IMR-90 (cell line): Measurements from ENCODE around the gene IL34. TPM values are rescaled to one million over a fixed set of nuclear protein-coding genes. Genes with fewer than 3 reads are reported as not detected.

Experiments
- ATAC-seq: fragments of 200-7000 bp; cut with Tn5 transposase; 2 replicates; pipeline ENCODE4 v1.9.1; 2020; ENCODE audit warnings: low read depth, mild to moderate bottlenecking, moderate library complexity
- BruUV-seq: library from RNA; stranded (reverse); fragments of 400-500 nt; replicated peaks from 2 replicates; lab custom pipeline; 2021; lab: Mats Ljungman, UMichigan
- CTCF ChIA-PET: fragments of 300-600 bp; formaldehyde crosslinking; extraction: SDS; loops from one replicate; lab custom pipeline; 2021; ENCODE audit warnings: antibody characterized with exemption; lab: Yijun Ruan, JAX
- POLR2A ChIA-PET: fragments of 300-600 bp; sonication (Branson Sonifier 250); formaldehyde crosslinking; loops from one replicate; lab custom pipeline; 2022; ENCODE audit warnings: antibody characterized with exemption; ENCODE audit not compliant: unreplicated experiment; lab: Charles Lee
- DNase-seq: peaks from one replicate; pipeline ENCODE4 v3.0.0; 2013
- H2AFZ ChIP-seq: replicated peaks from 2 replicates; pipeline ENCODE3; 2013; ENCODE audit warnings: low read length, mild to moderate bottlenecking; ENCODE audit not compliant: poor library complexity
- H2AK5ac ChIP-seq: 2 replicates; pipeline ENCODE4 v1.6.1; 2013; ENCODE audit warnings: low read depth, low read length, inconsistent platforms
- H2AK9ac ChIP-seq: replicated peaks from 2 replicates; pipeline ENCODE3; 2013; ENCODE audit warnings: mild to moderate bottlenecking, low read depth, low read length, moderate library complexity; ENCODE audit not compliant: poor library complexity
- H2BK120ac ChIP-seq: 2 replicates; pipeline ENCODE4 v1.6.1; 2013; ENCODE audit warnings: low read depth, low read length, inconsistent platforms
- H2BK15ac ChIP-seq: 3 replicates; pipeline ENCODE4 v1.6.1; 2013; ENCODE audit warnings: low read depth, low read length, inconsistent platforms
- H2BK20ac ChIP-seq: 2 replicates; pipeline ENCODE4 v1.6.1; 2013; ENCODE audit warnings: low read depth, mild to moderate bottlenecking, inconsistent platforms, low read length, moderate library complexity
- H2BK5ac ChIP-seq: 2 replicates; pipeline ENCODE4 v1.6.1; 2013; ENCODE audit warnings: mild to moderate bottlenecking, low read depth, low read length, inconsistent platforms; ENCODE audit not compliant: poor library complexity, severe bottlenecking
- H3K14ac ChIP-seq: replicated peaks from 2 replicates; pipeline ENCODE4 v1.6.1; 2013; ENCODE audit warnings: low read depth, low read length, inconsistent platforms
- H3K18ac ChIP-seq: 2 replicates; pipeline ENCODE4 v1.6.1; 2013; ENCODE audit warnings: low read depth, low read length, control low read depth
- H3K23ac ChIP-seq: 2 replicates; pipeline ENCODE4 v1.6.1; 2013; ENCODE audit warnings: low read depth, low read length, inconsistent platforms
- H3K27ac ChIP-seq: 2 replicates; pipeline ENCODE4 v1.5.1; 2013; ENCODE audit warnings: mild to moderate bottlenecking, control low read depth, low read length; ENCODE audit not compliant: insufficient read depth
- H3K27me3 ChIP-seq: 2 replicates; pipeline ENCODE4 v1.6.1; 2013; ENCODE audit warnings: low read length; ENCODE audit not compliant: control insufficient read depth, insufficient read depth
- H3K36me3 ChIP-seq: 2 replicates; pipeline ENCODE4 v1.6.1; 2013; ENCODE audit warnings: low read length, mixed read lengths; ENCODE audit not compliant: control insufficient read depth, insufficient read depth
- H3K4ac ChIP-seq: 2 replicates; pipeline ENCODE4 v1.6.1; 2013; ENCODE audit warnings: low read depth, low read length, inconsistent platforms
- H3K4me1 ChIP-seq: 2 replicates; pipeline ENCODE4 v1.6.1; 2013; ENCODE audit warnings: low read length, mixed read lengths; ENCODE audit not compliant: control insufficient read depth, insufficient read depth
- H3K4me2 ChIP-seq: 2 replicates; pipeline ENCODE4 v1.6.1; 2013; ENCODE audit warnings: low read depth, mild to moderate bottlenecking, control low read depth, low read length, moderate library complexity
- H3K4me3 ChIP-seq: 2 replicates; pipeline ENCODE4 v1.5.1; 2013; ENCODE audit warnings: low read depth, mild to moderate bottlenecking, control low read depth, low read length, moderate library complexity; ENCODE audit not compliant: insufficient read depth
- H3K56ac ChIP-seq: 2 replicates; pipeline ENCODE4 v1.6.1; 2013; ENCODE audit warnings: low read length, inconsistent platforms; ENCODE audit not compliant: insufficient read depth; ENCODE audit errors: extremely low read depth
- H3K79me1 ChIP-seq, 2 experiments: 2 replicates each; pipeline ENCODE4 v1.6.1; 2013; ENCODE audit warnings: low read length in 2 of 2, inconsistent platforms in 1 of 2, low read depth in 1 of 2
- H3K9ac ChIP-seq: 2 replicates; pipeline ENCODE4 v1.6.1; 2013; ENCODE audit warnings: low read depth, low read length, control low read depth
- H3K9me1 ChIP-seq: 2 replicates; pipeline ENCODE4 v1.6.1; 2013; ENCODE audit warnings: low read length, inconsistent platforms; ENCODE audit not compliant: insufficient read depth
- H3K9me3 ChIP-seq: 2 replicates; pipeline ENCODE4 v1.6.1; 2013; ENCODE audit warnings: low read length; ENCODE audit not compliant: control insufficient read depth, insufficient read depth
- H4K20me1 ChIP-seq: 2 replicates; pipeline ENCODE4 v1.6.1; 2013; ENCODE audit warnings: low read length, inconsistent platforms; ENCODE audit not compliant: insufficient read depth
- H4K5ac ChIP-seq: 2 replicates; pipeline ENCODE4 v1.6.1; 2013; ENCODE audit warnings: mild to moderate bottlenecking, low read depth, low read length, control low read depth
- H4K8ac ChIP-seq, 2 experiments: 2 replicates each; pipeline ENCODE4 v1.6.1; 2013; ENCODE audit warnings: low read depth in 2 of 2, low read length in 2 of 2, control low read depth in 1 of 2, inconsistent platforms in 1 of 2
- H4K91ac ChIP-seq: 2 replicates; pipeline ENCODE4 v1.6.1; 2013; ENCODE audit warnings: low read depth, low read length, inconsistent platforms; ENCODE audit not compliant: insufficient read depth
- BHLHE40 ChIP-seq: fragments of 150-350 bp; IDR thresholded peaks from 2 replicates; pipeline ENCODE4 v1.6.1; 2016; ENCODE audit warnings: mild to moderate bottlenecking, low read depth, low read length
- CEBPB ChIP-seq: IDR thresholded peaks from 2 replicates; pipeline ENCODE4 v1.6.1; 2012; ENCODE audit warnings: low read depth, low read length, improper control_type of control experiment
- CHD1 ChIP-seq: IDR thresholded peaks from 2 replicates; pipeline ENCODE4 v1.6.1; 2012; ENCODE audit warnings: low read depth, low read length, improper control_type of control experiment
- CTCF ChIP-seq: conservative IDR thresholded peaks from 2 replicates; pipeline ENCODE4 v1.5.1; 2012; ENCODE audit warnings: mild to moderate bottlenecking, low read depth, low read length, improper control_type of control experiment
- ELK1 ChIP-seq: fragments of 150-350 bp; IDR thresholded peaks from 2 replicates; pipeline ENCODE4 v1.6.1; 2016; ENCODE audit warnings: low read depth, mild to moderate bottlenecking, low read length, moderate library complexity, borderline replicate concordance
- FOS ChIP-seq: fragments of 150-350 bp; IDR thresholded peaks from 2 replicates; pipeline ENCODE4 v1.6.1; 2016; ENCODE audit warnings: low read depth, low read length
- MAFK ChIP-seq: IDR thresholded peaks from 2 replicates; pipeline ENCODE4 v1.6.1; 2012; ENCODE audit warnings: low read depth, low read length, improper control_type of control experiment
- MXI1 ChIP-seq: IDR thresholded peaks from 2 replicates; pipeline ENCODE4 v1.6.1; 2012; ENCODE audit warnings: low read depth, mild to moderate bottlenecking, low read length, moderate library complexity, borderline replicate concordance
- NFE2L2 ChIP-seq: fragments of 150-350 bp; IDR thresholded peaks from 2 replicates; pipeline ENCODE4 v1.6.1; 2016; ENCODE audit warnings: low read depth, mild to moderate bottlenecking, low read length
- POLR2A ChIP-seq: IDR thresholded peaks from 2 replicates; pipeline ENCODE4 v1.6.1; 2012; ENCODE audit warnings: mild to moderate bottlenecking, low read depth, low read length
- RAD21 ChIP-seq: IDR thresholded peaks from 2 replicates; pipeline ENCODE4 v1.6.1; 2012; ENCODE audit warnings: low read length, improper control_type of control experiment
- RCOR1 ChIP-seq: IDR thresholded peaks from 2 replicates; pipeline ENCODE4 v1.6.1; 2012; ENCODE audit warnings: mild to moderate bottlenecking, low read length, improper control_type of control experiment; ENCODE audit not compliant: insufficient replicate concordance
- RFX5 ChIP-seq: IDR thresholded peaks from 2 replicates; pipeline ENCODE4 v1.8.0; 2012; ENCODE audit warnings: low read depth, mild to moderate bottlenecking, low read length, moderate library complexity
- SMC3 ChIP-seq: fragments of 150-350 bp; IDR thresholded peaks from 2 replicates; pipeline ENCODE4 v1.6.1; 2016; ENCODE audit warnings: low read depth, mild to moderate bottlenecking, antibody characterized with exemption, low read length, moderate library complexity
- WGBS, 2 experiments: methylation state at CpG; one replicate each; pipeline versions ENCODE4 v1.1.5 to v1.1.7; 2013; ENCODE audit warnings: missing lambda C conversion rate in 2 of 2; ENCODE audit not compliant: insufficient read length in 1 of 2; ENCODE audit errors: extremely low coverage in 2 of 2; 5-methylcytosine and 5-hydroxymethylcytosine counted together
- dilution Hi-C: fragments of 300-500 bp; cut with HindIII; formaldehyde crosslinking; loops from one replicate; pipeline ENCODE4 v1.14.3; 2018; ENCODE audit warnings: low sequenced_read_pairs; ENCODE audit not compliant: unreplicated experiment
- in situ Hi-C: fragments of 300-500 bp; cut with MboI; formaldehyde crosslinking; loops from 3 replicates; pipeline ENCODE4 v1.14.3; 2019; ENCODE audit warnings: low sequenced_read_pairs, inconsistent platforms, mixed read lengths
- intact Hi-C: fragments of 100-400 bp; cut with micrococcal nuclease; formaldehyde crosslinking; loops from 2 replicates; pipeline ENCODE4 v1.10.0; 2022
- polyA plus RNA-seq, 3 experiments: library from polyadenylated mRNA; depleted of rRNA; stranded (reverse); fragments of >200 nt; gene quantifications; 2 replicates each; pipeline ENCODE4 v1.2.3, GENCODE V29; 2012; ENCODE audit warnings: low replicate concordance in 1 of 3
- total RNA-seq: library from RNA; depleted of rRNA; stranded (reverse); fragments of >200 nt; gene quantifications from 2 replicates; pipeline ENCODE4 v1.2.3, GENCODE V29; 2012

IL34 gene
- total and polyA plus RNA-seq, 2 of the 4 experiments (the other 2 are of a cell fraction): 1.3 to 2.5 TPM

GRCh38 chr16:70700101-70701020 lies 54.0 kb downstream of the IL34 start:
- Histone ChIP-seq H3K27me3 (no peaks in the 10 kb centered on the region), H4K20me1 (no peaks in the 10 kb centered on the region), H2BK5ac (peak overlapping the region; percentile 45), H3K9me1 (peaks cover 45% of the 10 kb centered on the region), H2AK5ac (peak overlapping the region; percentile 100), H4K8ac (peak overlapping the region; percentile 4 to 27; a peak in 2 of 4 replicates), H3K4me3 (no peak overlapping the region), H3K4ac (peak overlapping the region; percentile 97), H3K23ac (no peak overlapping the region), H3K9ac (no peak overlapping the region), H3K9me3 (no peaks in the 10 kb centered on the region), H3K4me2 (no peak overlapping the region), H3K79me1 (peaks cover 0 to 40% of the 10 kb centered on the region in 2 experiments; a peak in 2 of 4 replicates), H3K27ac (no peak overlapping the region), H2AK9ac (peak overlapping the region; percentile 46), H2AFZ (no peak overlapping the region), H4K5ac (peak overlapping the region; percentile 22; the same call in 1 of the 2 replicates), H3K14ac (0 out of 2 replicates have a peak overlapping the region, but pooled peaks have one; percentile 57), H2BK15ac (peak overlapping the region; percentile 13; the same call in 1 of the 3 replicates), H3K56ac (no peak overlapping the region), H3K36me3 (no peaks in the 10 kb centered on the region; the same call in 1 of the 2 replicates), H2BK120ac (peak overlapping the region; percentile 99), H3K18ac (no peak overlapping the region), H2BK20ac (peak overlapping the region; percentile 49), H3K4me1 (peaks cover 50% of the 10 kb centered on the region), H4K91ac (peak overlapping the region; percentile 99)
- in situ Hi-C loops: no loop called here
- no peak for DNase-seq
- WGBS, 2 experiments: 89% methylated on average over 7 of the region's 30 CpGs; no CpG with 5 or more reads in 1 of the 2 experiments
- ChIA-PET POLR2A (no interaction called here), CTCF (no interaction called here)
- BruUV-seq: no TSS peak
- no peak for ATAC-seq
- dilution Hi-C loops: no loop called here
- intact Hi-C loops: no loop called here
- TF ChIP-seq SMC3 (no peak), POLR2A (no peak), CHD1 (no peak), RCOR1 (no peak), CTCF (no peak), CEBPB (no peak), BHLHE40 (no peak), FOS (no peak), NFE2L2 (no peak), MAFK (no peak), RFX5 (no peak), ELK1 (no peak), RAD21 (no peak), MXI1 (no peak)
